Measurements from ENCODE around the gene CD244.

DNA sequence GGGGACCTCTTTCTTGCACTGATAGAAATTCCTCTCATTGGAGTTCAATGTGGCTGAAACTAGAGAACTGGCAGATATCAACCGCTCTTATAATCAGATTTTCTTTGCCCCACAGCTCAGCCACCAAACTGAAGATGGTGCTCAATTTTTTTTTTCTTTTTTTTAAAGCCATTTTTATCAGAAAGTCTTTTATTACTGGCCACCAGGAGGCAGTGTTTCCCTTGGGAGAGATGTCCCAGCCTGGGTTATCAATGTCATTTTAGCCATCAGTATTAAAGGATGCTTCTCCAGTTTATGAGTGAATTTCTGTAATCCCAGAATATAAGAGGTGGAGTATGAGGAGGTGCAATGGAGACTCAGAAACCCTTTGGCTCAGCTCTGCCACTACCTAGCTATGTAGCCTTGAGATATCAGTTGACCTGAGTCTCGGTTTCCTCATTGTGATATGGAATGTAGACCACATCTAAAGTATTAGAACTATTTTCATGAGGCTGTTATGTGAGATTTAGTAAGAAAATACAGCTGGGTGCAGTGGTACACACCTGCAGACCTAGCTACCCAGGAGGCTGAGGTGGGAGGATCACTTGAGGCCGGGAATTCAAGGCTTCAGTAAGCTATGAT lies 27.6 kb downstream of the CD244 start:
- TF ChIP-seq, protein P1, sequence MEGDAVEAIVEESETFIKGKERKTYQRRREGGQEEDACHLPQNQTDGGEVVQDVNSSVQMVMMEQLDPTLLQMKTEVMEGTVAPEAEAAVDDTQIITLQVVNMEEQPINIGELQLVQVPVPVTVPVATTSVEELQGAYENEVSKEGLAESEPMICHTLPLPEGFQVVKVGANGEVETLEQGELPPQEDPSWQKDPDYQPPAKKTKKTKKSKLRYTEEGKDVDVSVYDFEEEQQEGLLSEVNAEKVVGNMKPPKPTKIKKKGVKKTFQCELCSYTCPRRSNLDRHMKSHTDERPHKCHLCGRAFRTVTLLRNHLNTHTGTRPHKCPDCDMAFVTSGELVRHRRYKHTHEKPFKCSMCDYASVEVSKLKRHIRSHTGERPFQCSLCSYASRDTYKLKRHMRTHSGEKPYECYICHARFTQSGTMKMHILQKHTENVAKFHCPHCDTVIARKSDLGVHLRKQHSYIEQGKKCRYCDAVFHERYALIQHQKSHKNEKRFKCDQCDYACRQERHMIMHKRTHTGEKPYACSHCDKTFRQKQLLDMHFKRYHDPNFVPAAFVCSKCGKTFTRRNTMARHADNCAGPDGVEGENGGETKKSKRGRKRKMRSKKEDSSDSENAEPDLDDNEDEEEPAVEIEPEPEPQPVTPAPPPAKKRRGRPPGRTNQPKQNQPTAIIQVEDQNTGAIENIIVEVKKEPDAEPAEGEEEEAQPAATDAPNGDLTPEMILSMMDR (IDR thresholded peaks at IDR 0.05) = peak in 1 of 4 experiments; percentile 17
- no peak for TF ChIP-seq POLR2A (IDR thresholded peaks at IDR 0.05)
